K562 (cell line): ENCODE results near the gene PHF1. TPM values are rescaled to one million over a fixed set of nuclear protein-coding genes. Genes with fewer than 3 reads are reported as not detected.

Source experiments
- ATAC-seq: fragments of 200-7000 bp; cut with Tn5 transposase; 3 replicates; pipeline ENCODE4 v1.9.1; 2020; ENCODE audit warnings: moderate library complexity
- BruUV-seq: library from RNA; stranded (reverse); fragments of 400-500 nt; replicated peaks from 2 replicates; lab custom pipeline; 2021; lab: Mats Ljungman, UMichigan
- CTCF ChIA-PET: fragments of 300-600 bp; formaldehyde crosslinking; extraction: SDS; loops from one replicate; lab custom pipeline; 2021; ENCODE audit warnings: low intra/inter-chr PET ratio; lab: Yijun Ruan, JAX
- POLR2A ChIA-PET: fragments of 300-600, 350-650 bp; sonication (Branson Sonifier 250); formaldehyde crosslinking; extraction: SDS; loops from one replicate; lab custom pipeline; 2021; ENCODE audit warnings: antibody characterized with exemption, inconsistent platforms; lab: Yijun Ruan, JAX
- DNase-seq, 4 experiments: peaks; one replicate each; pipeline versions ENCODE4 v3.0.0 to v3.0.0-alpha.2; 2011 to 2018; ENCODE audit warnings: low spot score in 3 of 4, mixed read lengths in 3 of 4; ENCODE audit errors: extremely low read depth in 1 of 4
- FAIRE-seq: peaks from 2 replicates; lab custom pipeline; 2011; peaks lifted over from hg19 to GRCh38; lab: Jason Lieb, UNC
- H2AFZ ChIP-seq: 2 replicates; pipeline ENCODE4 v1.6.0; 2011; ENCODE audit warnings: low read depth, low read length, control low read depth, inconsistent platforms
- H3K27ac ChIP-seq: fragments of 200-600 bp; 3 replicates; pipeline ENCODE4 v1.8.0; 2011; ENCODE audit warnings: low read depth, mild to moderate bottlenecking, control low read depth, inconsistent platforms, low read length, moderate library complexity, mixed read lengths; ENCODE audit errors: extremely low read depth
- H3K27me3 ChIP-seq, 2 experiments: fragments of 300-600 bp in 1 of 2; 2 replicates in 1 of 2; 3 replicates in 1 of 2; pipeline versions ENCODE4 v1.6.0 to v1.8.0; 2011; ENCODE audit warnings: inconsistent platforms in 2 of 2, low read length in 2 of 2, mild to moderate bottlenecking in 1 of 2, mixed read lengths in 1 of 2, moderate library complexity in 1 of 2; ENCODE audit not compliant: control insufficient read depth in 2 of 2, insufficient read depth in 2 of 2
- H3K36me3 ChIP-seq: fragments of 300-600 bp; 3 replicates; pipeline ENCODE4 v1.8.0; 2011; ENCODE audit warnings: mild to moderate bottlenecking, low read length, inconsistent platforms; ENCODE audit not compliant: control insufficient read depth, insufficient read depth
- H3K4me1 ChIP-seq, 2 experiments: fragments of 200-600 bp in 1 of 2; replicated peaks in 1 of 2; 2 replicates in 1 of 2; 3 replicates in 1 of 2; pipeline versions ENCODE4 v1.5.1 to v1.8.0; 2011; ENCODE audit warnings: inconsistent platforms in 2 of 2, low read length in 2 of 2, mild to moderate bottlenecking in 1 of 2, mixed read lengths in 1 of 2, moderate library complexity in 1 of 2; ENCODE audit not compliant: control insufficient read depth in 2 of 2, insufficient read depth in 2 of 2
- H3K4me2 ChIP-seq: 2 replicates; pipeline ENCODE4 v1.6.1; 2011; ENCODE audit warnings: low read length, control low read depth, inconsistent platforms, mixed read lengths; ENCODE audit not compliant: insufficient read depth
- H3K4me3 ChIP-seq: fragments of 200-600 bp; sonication (generic), shearing (Covaris generic); 2 replicates; pipeline ENCODE4 v1.5.1; 2016; ENCODE audit warnings: control low read depth, inconsistent platforms
- H3K79me2 ChIP-seq: fragments of 200-600 bp; 3 replicates; pipeline ENCODE4 v1.8.0; 2011; ENCODE audit warnings: low read length, inconsistent platforms; ENCODE audit not compliant: control insufficient read depth, insufficient read depth
- H3K9ac ChIP-seq, 2 experiments: 2 replicates each; pipeline versions ENCODE4 v1.6.0 to v1.6.1; 2011; ENCODE audit warnings: low read depth in 2 of 2, low read length in 2 of 2, control low read depth in 1 of 2, inconsistent platforms in 1 of 2, mild to moderate bottlenecking in 1 of 2, mixed read lengths in 1 of 2; ENCODE audit not compliant: insufficient read depth in 1 of 2
- H3K9me1 ChIP-seq: one replicate; pipeline ENCODE4 v1.6.0; 2011; ENCODE audit warnings: inconsistent platforms, mild to moderate bottlenecking, low read length, moderate library complexity; ENCODE audit not compliant: control insufficient read depth, insufficient read depth
- H3K9me3 ChIP-seq: replicated peaks from 2 replicates; pipeline ENCODE4 v1.5.1; 2011; ENCODE audit warnings: low read depth, low read length, inconsistent platforms; ENCODE audit not compliant: control insufficient read depth, insufficient read depth
- H4K20me1 ChIP-seq: replicated peaks from 2 replicates; pipeline ENCODE4 v1.6.1; 2011; ENCODE audit warnings: low read length, inconsistent platforms, mixed read lengths; ENCODE audit not compliant: control insufficient read depth, insufficient read depth
- BHLHE40 ChIP-seq: IDR thresholded peaks from 2 replicates; pipeline ENCODE4 v1.6.1; 2011; ENCODE audit warnings: low read length, improper control_type of control experiment
- BRCA1 ChIP-seq, 2 experiments: fragments of 450-650 bp in 1 of 2; sonication (generic) in 1 of 2; formaldehyde crosslinking in 1 of 2; IDR thresholded peaks; 2 replicates each; pipeline versions ENCODE4 v1.5.0 to v1.6.1; 2017 to 2020; ENCODE audit warnings: mild to moderate bottlenecking in 1 of 2, missing genetic modification reagents in 1 of 2
- CHD2 ChIP-seq: IDR thresholded peaks from 2 replicates; pipeline ENCODE4 v1.6.1; 2011; ENCODE audit warnings: low read depth, low read length
- EHMT2 ChIP-seq: fragments of 450-650 bp; IDR thresholded peaks from 2 replicates; pipeline ENCODE4 v1.6.1; 2018; ENCODE audit warnings: antibody characterized with exemption
- SLC30A9 ChIP-seq: fragments of 250-450 bp; sonication (Bioruptor Pico); IDR thresholded peaks from 2 replicates; pipeline ENCODE4 v1.8.0; 2022; ENCODE audit warnings: mild to moderate bottlenecking, moderate library complexity
- YBX1 ChIP-seq: fragments of 450-650 bp; IDR thresholded peaks from 2 replicates; pipeline ENCODE4 v1.7.1; 2016; ENCODE audit warnings: mild to moderate bottlenecking
- ZNF316 ChIP-seq: fragments of 450-650 bp; IDR thresholded peaks from 2 replicates; pipeline ENCODE4 v1.6.1; 2016
- ZNF764 ChIP-seq: fragments of 250-450 bp; sonication (Bioruptor Pico); IDR thresholded peaks from 2 replicates; pipeline ENCODE4 v1.4.0; 2020; ENCODE audit warnings: low read depth, mild to moderate bottlenecking, moderate library complexity
- WGBS: fragments of 100-300 bp; shearing (Covaris generic); methylation state at CpG from one replicate; pipeline ENCODE4 v1.1.6; 2016; ENCODE audit warnings: low coverage, mixed read lengths; ENCODE audit not compliant: insufficient coverage; ENCODE audit errors: missing lambda C conversion rate; 5-methylcytosine and 5-hydroxymethylcytosine counted together
- in situ Hi-C: fragments of 300-500 bp; cut with MboI; formaldehyde crosslinking; loops from 4 replicates; pipeline ENCODE4 v1.15.0; 2018; ENCODE audit warnings: inconsistent platforms, mixed read lengths
- intact Hi-C: fragments of 100-400 bp; cut with micrococcal nuclease; formaldehyde crosslinking; loops from 2 replicates; pipeline ENCODE4 v1.14.2; 2022
- polyA plus RNA-seq, 8 experiments: library from polyadenylated mRNA; depleted of rRNA in 4 of 8; stranded (reverse) in 5 of 8; unstranded in 3 of 8; fragments of >200 nt; fragmentation: Nextera tagmentation in 2 of 8; fragmentation: Illumina TruSeq in 1 of 8; extraction: Ambion mirVana in 2 of 8; extraction: Trizol in 1 of 8; gene quantifications; 2 replicates each; pipeline versions ENCODE4 v1.2.1 to v1.2.3, GENCODE V29; 2011 to 2014; ENCODE audit warnings: inconsistent platforms in 1 of 8, missing spikeins in 1 of 8
- total RNA-seq, 7 experiments: library from RNA; depleted of rRNA in 6 of 7; stranded (reverse); fragments of >200 nt in 6 of 7; fragmentation: Illumina TruSeq in 2 of 7; extraction: Trizol in 2 of 7; gene quantifications; 2 replicates each; pipeline versions ENCODE4 v1.2.1 to v1.2.3, GENCODE V29; 2011 to 2021; ENCODE audit warnings: low replicate concordance in 1 of 7
- TF ChIP-seq, protein P1 (sequence below): sonication (generic); formaldehyde crosslinking; IDR thresholded peaks from 2 replicates; pipeline ENCODE4 v1.4.0; 2020; ENCODE audit warnings: mild to moderate bottlenecking, missing genetic modification reagents

Gene PHF1
- total and polyA plus RNA-seq, 9 of the 15 experiments (the other 6 are each of a cell fraction or from before 2014, with no cell fraction given): 3.7 to 64.2 (median 33.7) TPM

DNA sequence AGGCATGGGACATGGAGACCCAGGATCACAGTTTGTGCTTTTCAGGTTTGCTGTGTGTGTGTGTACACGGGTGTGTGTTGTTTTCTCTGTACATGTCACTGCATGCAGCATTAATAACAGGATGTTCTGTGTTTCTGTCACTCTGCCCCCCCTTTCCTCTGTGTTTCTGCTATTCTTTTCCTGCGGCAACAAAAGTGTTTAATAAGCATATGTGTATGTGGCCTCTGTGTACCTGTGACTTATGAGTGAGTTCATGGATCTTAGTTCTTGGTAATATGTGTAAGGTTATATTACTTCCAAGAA lies 18.9 kb downstream of the PHF1 start:
- ChIA-PET CTCF (interaction anchor here (0.6 kb wide), 1 partner anchor 10 kb away, joined by 3 read pairs; no protein-coding TSS in a partner anchor), POLR2A (interaction anchor here (0.6 kb wide), 1 partner anchor 285 kb away, joined by 3 read pairs; no protein-coding TSS in a partner anchor)
- intact Hi-C loops (loop anchor here (5.0 to 10.0 kb wide), 4 partner anchors 55 to 305 kb away; partner anchors contain the start of genes BAK1 and RGL2), in situ Hi-C loops (no loop called here)
- ATAC-seq (no peak), DNase-seq (no peak), FAIRE-seq (no peak)
- Histone ChIP-seq H3K4me1 (peaks cover 48 to 59% of the 10 kb centered on the region in 2 experiments), H4K20me1 (no peaks in the 10 kb centered on the region; the same call in 1 of the 2 replicates), H3K27me3 (no peaks in the 10 kb centered on the region), H3K4me2 (peak overlapping the region; percentile 82), H3K27ac (no peak overlapping the region; the same call in 2 of the 3 replicates), H3K9ac (no peak overlapping the region), H3K9me3 (no peaks in the 10 kb centered on the region), H3K79me2 (peaks cover 45% of the 10 kb centered on the region), H3K9me1 (no peaks in the 10 kb centered on the region), H3K4me3 (no peak overlapping the region), H2AFZ (no peak overlapping the region), H3K36me3 (no peaks in the 10 kb centered on the region)
- no TSS peak for BruUV-seq
- no peak for TF ChIP-seq BHLHE40
- no peak for TF ChIP-seq EHMT2
- no peak for TF ChIP-seq BRCA1 (IDR thresholded peaks at IDR 0.05)
- TF ChIP-seq BRCA1 (CRISPR knock-in tag; IDR thresholded peaks at IDR 0.05): peak; percentile 4; the same call in 1 of the 2 replicates
- TF ChIP-seq CHD2: no peak
- TF ChIP-seq ZNF316: peak; percentile 35; the same call in 1 of the 2 replicates
- TF ChIP-seq SLC30A9: no peak
- no peak for TF ChIP-seq ZNF764
- TF ChIP-seq, protein P1, sequence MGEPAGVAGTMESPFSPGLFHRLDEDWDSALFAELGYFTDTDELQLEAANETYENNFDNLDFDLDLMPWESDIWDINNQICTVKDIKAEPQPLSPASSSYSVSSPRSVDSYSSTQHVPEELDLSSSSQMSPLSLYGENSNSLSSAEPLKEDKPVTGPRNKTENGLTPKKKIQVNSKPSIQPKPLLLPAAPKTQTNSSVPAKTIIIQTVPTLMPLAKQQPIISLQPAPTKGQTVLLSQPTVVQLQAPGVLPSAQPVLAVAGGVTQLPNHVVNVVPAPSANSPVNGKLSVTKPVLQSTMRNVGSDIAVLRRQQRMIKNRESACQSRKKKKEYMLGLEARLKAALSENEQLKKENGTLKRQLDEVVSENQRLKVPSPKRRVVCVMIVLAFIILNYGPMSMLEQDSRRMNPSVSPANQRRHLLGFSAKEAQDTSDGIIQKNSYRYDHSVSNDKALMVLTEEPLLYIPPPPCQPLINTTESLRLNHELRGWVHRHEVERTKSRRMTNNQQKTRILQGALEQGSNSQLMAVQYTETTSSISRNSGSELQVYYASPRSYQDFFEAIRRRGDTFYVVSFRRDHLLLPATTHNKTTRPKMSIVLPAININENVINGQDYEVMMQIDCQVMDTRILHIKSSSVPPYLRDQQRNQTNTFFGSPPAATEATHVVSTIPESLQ (CRISPR knock-in tag): no peak
- no peak for TF ChIP-seq YBX1
- 57% methylated on average over 2 of the region's 2 CpGs for WGBS
